Measurements from ENCODE around the gene GRPEL2.

Gene GRPEL2

GRCh38 chr5:149320791-149321330 is 24.4 kb upstream of the GRPEL2 start:
- peak; percentile 85 for DNase-seq

DNA sequence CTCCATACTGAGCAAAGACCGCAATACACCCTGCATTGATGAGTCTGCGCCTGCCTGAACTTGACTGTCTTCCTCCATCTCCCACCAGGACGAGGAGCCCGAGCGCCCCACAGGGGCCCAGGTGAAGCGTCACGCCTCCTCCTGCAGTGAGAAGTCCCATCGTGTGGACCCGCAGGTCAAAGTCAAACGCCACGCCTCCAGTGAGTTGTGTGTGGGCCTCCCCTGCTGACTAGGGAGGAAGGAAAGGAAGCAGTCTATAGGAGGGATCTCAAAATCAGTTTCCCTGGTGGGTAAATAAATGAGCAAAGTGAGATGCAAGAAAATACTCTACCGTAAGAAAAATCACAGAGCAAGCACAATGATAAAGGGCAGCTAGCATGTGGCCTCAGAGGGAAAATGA is 22.8 kb upstream of the GRPEL2 start:
- DNase-seq = no peak

DNA sequence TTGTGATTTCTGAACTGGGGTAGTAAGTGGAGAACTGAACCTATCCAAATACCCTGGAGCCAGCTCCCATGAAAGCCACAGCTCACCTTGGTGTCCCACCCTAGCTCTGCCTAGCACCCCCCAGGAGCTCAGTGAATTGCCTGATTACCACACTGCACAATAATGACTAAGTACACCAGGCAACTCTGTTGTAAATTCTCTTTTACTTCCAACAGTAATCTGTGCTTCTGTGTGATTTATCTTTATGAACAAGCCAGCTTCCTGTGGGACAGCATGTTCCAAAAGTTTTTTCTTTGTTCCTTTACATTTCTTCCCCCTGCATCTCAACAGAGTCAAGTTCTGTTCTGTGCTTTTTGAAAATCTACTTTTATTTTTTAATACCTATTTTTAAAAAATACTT is 22.1 kb upstream of the GRPEL2 start:
- DNase-seq = no peak

DNA sequence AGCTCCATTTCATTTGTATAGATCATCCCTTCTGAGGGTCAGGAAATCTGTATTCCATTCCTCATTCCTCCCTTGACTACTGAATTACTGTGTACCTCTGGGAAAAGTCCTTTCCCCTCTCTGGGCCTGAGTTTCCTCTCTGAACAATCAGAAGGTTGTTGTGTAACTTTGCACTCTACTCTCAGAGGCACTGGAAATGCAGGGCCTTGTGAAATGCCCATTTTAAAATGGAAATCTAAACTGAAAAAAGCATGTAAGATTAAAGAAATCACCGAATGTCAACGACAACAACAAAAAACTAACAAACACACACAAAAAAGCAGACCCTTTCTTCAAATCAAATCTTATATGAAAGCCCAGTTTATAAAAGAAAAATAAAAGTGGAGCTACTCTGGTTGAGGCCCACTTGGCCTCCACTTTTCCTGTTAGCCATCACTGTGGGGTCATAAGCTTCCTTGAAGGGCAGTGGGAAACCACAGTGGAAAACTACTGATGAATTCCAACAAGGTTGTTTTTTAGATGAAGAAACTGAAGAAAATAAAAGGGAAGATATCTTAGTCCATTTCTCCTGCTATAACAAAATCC is 21.6 kb upstream of the GRPEL2 start:
- no peak for DNase-seq

GRCh38 chr5:149324641-149325040 is 20.7 kb upstream of the GRPEL2 start:
- no peak for DNase-seq

GRCh38 chr5:149325166-149325735 is 20.0 kb upstream of the GRPEL2 start:
- no peak for DNase-seq

GRCh38 chr5:149325894-149326293 is 19.4 kb upstream of the GRPEL2 start:
- no peak for DNase-seq

DNA sequence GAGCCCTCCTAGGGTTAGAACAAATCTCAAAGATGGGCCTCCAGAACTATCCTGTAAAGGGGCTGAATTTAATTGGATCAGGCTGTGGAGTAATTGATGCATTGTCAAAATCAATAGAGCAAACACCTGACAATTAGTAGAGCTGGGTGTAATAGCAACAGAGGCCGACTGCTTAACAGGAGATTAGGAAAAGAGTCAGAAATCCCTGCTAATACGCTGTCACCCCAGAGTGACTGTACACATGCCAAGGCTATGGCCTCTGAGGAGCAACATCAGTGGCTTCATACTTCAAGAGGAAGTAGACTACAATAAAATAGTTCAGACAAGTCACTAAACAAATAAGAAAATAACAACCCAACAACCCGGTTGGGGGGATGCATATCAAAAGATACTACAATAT is 18.7 kb upstream of the GRPEL2 start:
- no peak for DNase-seq

DNA sequence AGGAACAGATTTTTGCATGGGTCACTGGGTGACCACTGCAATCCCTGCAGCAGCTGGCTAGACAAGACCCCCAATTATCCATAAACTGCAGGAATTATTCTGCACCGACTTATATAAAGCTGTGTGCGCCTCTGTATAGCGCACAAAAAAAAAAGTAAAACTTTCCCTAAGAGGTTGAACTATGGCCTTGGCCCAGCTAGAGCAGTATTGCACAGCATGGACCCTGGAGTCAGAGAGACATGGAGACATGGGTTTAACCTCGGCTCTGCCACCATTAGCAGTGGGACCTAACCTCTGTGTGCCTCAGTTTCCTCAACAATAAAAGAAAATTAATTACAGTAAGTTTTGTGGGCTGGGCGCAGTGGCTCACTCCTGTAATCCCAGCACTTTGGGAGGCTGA is 17.1 kb upstream of the GRPEL2 start:
- no peak for DNase-seq

GRCh38 chr5:149333711-149334443 is 11.4 kb upstream of the GRPEL2 start:
- no peak for DNase-seq

DNA sequence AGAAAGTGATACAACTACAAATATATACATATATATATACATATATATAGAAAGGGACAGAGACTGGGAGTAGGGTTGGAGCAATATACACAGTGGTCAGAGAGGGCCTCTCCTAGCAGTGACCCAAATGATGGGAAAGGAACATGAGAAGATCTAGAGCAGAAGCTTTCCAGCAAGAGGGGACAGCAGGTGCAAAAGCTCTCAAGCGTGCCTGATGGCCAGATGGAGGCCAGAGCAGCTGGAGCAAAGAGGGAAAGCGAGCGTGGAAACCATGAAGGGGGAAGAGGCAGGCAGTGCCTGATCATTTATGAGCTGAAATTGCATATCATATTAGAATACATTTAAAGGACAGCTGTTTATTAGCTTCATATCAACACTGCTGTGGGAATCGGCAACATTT is 7.6 kb upstream of the GRPEL2 start:
- no peak for DNase-seq

DNA sequence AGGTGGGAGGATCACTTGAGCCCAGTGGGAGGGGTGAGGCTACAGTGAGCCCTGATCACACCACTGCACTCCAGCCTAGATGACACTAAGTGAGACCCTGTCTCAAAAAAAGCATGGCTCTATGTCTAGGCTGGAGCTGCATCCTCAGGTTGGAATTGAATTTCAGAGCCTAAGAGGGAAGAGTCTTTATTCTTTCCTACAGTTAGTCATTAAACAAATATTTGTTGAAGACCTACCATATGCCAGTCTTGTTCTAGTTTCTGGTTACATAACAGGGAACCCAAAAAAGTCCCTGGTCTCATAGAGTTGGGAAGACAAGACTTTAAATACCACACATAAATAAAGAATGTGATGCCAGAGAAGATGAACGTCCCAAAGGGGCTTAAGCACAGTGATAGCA is 6.9 kb upstream of the GRPEL2 start:
- no peak for DNase-seq

GRCh38 chr5:149340920-149341319 is 4.4 kb upstream of the GRPEL2 start:
- DNase-seq = no peak

GRCh38 chr5:149341876-149342275 is 3.4 kb upstream of the GRPEL2 start:
- DNase-seq = no peak

- no peak for DNase-seq
These were observed 1.1 kb upstream of the GRPEL2 start for GRCh38 chr5:149344151-149344550.

DNA sequence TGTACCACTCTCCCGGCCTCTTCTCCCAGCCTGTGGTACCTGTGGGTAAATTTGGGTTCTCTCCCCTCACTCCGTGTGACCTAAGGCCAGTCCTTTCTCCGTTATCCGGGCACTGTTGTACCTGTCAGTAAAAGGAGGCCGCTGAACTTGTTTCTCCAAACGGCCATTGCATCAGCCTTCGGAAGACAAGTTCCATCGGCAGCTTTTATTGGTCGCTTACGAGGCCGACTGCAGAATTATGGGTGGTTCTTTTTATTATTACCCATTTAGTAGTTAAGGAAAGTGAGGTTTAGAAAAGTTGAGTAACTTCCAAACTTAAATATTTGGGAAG is 558 bp downstream of the GRPEL2 start:
- no peak for DNase-seq

DNA sequence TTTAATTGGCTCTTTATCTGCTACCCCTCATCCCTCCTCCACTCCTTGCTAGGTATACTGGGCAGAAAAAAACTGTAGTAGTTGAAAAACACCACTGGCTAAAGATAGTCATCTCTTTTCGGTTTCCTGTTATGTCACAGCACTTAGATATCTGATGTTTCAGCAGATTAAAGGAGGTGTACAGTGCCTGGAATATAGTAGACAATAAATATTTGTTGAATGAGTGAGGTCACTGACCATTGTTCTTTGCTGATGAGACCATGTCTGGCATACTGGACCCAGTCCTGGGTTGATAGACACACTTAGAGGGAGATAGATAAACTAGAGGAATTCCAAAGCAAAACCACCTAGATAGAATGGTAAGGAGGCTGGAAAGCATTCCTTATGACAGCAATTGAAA is 3.2 kb downstream of the GRPEL2 start:
- DNase-seq = no peak

DNA sequence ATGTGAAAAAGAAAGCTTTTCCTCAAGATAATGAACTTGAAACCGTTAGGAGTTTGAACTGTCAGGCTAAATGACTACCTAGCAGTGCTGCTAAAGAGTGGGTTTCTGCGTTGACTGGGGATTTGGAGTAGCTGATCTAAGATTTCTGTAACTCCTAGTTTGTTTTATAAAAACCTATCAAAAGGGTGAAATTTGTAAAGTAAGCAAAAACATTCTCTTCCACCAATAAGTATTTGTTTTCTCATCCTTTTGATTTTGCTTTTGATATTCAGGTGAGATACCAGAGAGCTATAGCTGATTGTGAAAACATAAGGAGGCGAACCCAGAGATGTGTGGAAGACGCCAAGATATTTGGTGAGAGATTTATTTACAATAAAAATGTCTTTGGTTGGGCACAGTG is 4.1 kb downstream of the GRPEL2 start:
- no peak for DNase-seq

GRCh38 chr5:149352169-149352568 is 6.9 kb downstream of the GRPEL2 start:
- DNase-seq = no peak

GRCh38 chr5:149353911-149354310 is 8.6 kb downstream of the GRPEL2 start:
- DNase-seq = no peak

DNA sequence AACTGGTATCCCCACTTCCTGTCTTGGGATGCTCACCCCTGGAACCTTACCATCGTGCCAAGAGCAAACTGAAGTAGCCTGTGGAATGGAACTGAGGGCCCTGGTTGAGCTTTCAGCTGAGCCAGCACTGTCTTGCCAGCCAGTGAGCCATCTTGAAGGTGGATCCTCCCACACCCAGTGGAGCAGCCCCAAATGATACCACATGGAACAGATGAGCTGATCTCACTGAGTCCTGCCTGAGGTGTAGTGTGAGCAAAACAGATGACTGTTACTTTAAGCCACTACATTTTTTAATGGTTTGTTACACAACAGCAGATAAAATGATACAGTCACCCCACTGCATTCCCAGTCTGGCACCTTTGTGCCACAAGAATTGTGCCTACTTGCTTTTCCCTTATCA is 10.4 kb downstream of the GRPEL2 start:
- no peak for DNase-seq

GRCh38 chr5:149356391-149356790 is 11.1 kb downstream of the GRPEL2 start:
- DNase-seq = no peak

DNA sequence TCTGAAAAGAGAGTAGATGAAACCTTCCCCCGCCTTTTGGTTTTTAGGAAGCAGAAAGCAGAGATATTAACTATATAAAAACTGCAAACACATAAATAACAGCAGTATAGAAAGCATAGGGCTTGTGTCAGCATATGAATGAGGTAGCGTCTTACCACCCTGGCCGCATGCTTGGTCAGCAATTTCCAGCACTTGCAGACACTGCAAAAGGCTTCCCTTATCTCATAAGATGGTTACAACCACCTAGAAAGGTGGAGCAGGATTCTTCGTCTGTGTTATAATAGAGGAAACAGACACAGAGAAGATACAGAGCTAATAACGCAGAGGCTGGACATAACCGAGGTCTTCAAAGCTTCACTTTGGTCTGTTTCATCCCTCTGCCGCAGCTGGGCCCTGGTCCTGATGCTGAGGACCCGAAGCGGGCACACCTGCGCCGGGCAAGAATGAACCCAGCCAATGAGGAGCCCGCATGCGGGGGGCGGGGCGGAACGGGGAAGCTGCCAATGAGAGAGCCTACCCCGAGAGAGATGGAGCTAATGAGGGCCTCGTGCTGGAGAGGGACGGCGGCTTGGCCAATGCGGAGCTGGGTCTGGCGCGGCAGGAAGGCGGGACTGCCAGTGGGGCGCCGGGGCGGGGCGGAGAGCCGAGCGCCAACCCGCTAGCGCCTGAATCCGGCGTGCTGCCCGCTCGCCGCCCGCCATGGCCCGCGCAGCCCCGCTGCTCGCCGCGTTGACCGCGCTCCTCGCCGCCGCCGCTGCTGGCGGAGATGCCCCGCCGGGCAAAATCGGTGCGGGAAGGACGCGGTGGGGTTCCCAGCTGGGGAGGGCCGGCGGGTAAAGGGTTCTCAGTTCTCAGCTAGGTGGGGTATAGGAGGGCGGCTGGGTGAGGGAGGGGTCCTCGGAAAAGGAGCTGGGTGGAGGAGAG is 12.3 kb downstream of the GRPEL2 start, which contains the start of gene PCYOX1L:
Gene PCYOX1L (plus strand): TSS at position 677 of the 924 bp plus-strand sequence. CDS start 23 bp downstream, at position 700.
- DNase-seq = peak; percentile 95
